Liver (tissue), 9 donors: Measurements from ENCODE around the gene CRHR1. TPM values are rescaled to one million over a fixed set of nuclear protein-coding genes. Genes with fewer than 3 reads are reported as not detected.

ENCODE experiments used
- DNase-seq: peaks from one replicate; pipeline ENCODE4 v3.0.0-alpha.2; 2017; ENCODE audit warnings: low spot score
- H3K27ac ChIP-seq, 2 donors: one replicate each; pipeline ENCODE4 v1.7.0; 2013; ENCODE audit warnings: inconsistent platforms in 2 of 2, low read length in 2 of 2, control low read depth in 1 of 2, low read depth in 1 of 2, mild to moderate bottlenecking in 1 of 2
- H3K27me3 ChIP-seq, 4 donors: one replicate each; pipeline versions ENCODE4 v1.6.1 to v1.7.0; 2013; ENCODE audit warnings: low read length in 3 of 4, inconsistent platforms in 1 of 4, mild to moderate bottlenecking in 1 of 4, moderate library complexity in 1 of 4; ENCODE audit not compliant: control insufficient read depth in 4 of 4, insufficient read depth in 4 of 4
- H3K36me3 ChIP-seq, 4 donors: one replicate each; pipeline versions ENCODE4 v1.6.1 to v1.7.0; 2013; ENCODE audit warnings: low read length in 3 of 4, mild to moderate bottlenecking in 3 of 4, low read depth in 1 of 4, moderate library complexity in 1 of 4; ENCODE audit not compliant: control insufficient read depth in 4 of 4, insufficient read depth in 3 of 4
- H3K4me1 ChIP-seq, 4 donors: one replicate each; pipeline versions ENCODE4 v1.6.1 to v1.7.0; 2013; ENCODE audit warnings: low read length in 3 of 4, mild to moderate bottlenecking in 3 of 4, moderate library complexity in 1 of 4; ENCODE audit not compliant: control insufficient read depth in 4 of 4, insufficient read depth in 4 of 4
- H3K4me3 ChIP-seq, 3 donors: one replicate each; pipeline versions ENCODE4 v1.6.1 to v1.7.0; 2013; ENCODE audit warnings: low read length in 3 of 3, control low read depth in 1 of 3, low read depth in 1 of 3, mild to moderate bottlenecking in 1 of 3
- H3K9ac ChIP-seq, 2 donors: one replicate each; pipeline ENCODE4 v1.7.0; 2013; ENCODE audit warnings: low read length in 2 of 2, mild to moderate bottlenecking in 2 of 2, moderate library complexity in 2 of 2, control low read depth in 1 of 2, low read depth in 1 of 2
- H3K9me3 ChIP-seq, 4 donors: one replicate each; pipeline versions ENCODE4 v1.6.1 to v1.7.0; 2013; ENCODE audit warnings: low read length in 3 of 4; ENCODE audit not compliant: control insufficient read depth in 4 of 4
- ATF3 ChIP-seq: IDR thresholded peaks from 2 replicates; pipeline ENCODE4 v1.6.1; 2016; ENCODE audit warnings: antibody characterized with exemption
- CTCF ChIP-seq: fragments of 150-350 bp; IDR thresholded peaks from 2 replicates; pipeline ENCODE4 v1.5.1; 2017; ENCODE audit warnings: improper control_type of control experiment, low read depth, low read length; ENCODE audit not compliant: missing input control
- EGR1 ChIP-seq, 2 donors: IDR thresholded peaks; 2 replicates each; pipeline ENCODE4 v1.6.1; 2016 to 2018; ENCODE audit warnings: antibody characterized with exemption in 2 of 2, low read depth in 2 of 2
- FOXA1 ChIP-seq: IDR thresholded peaks from 2 replicates; pipeline ENCODE4 v1.6.1; 2016; ENCODE audit warnings: antibody characterized with exemption
- FOXA2 ChIP-seq: IDR thresholded peaks from 2 replicates; pipeline ENCODE4 v1.6.1; 2016; ENCODE audit warnings: antibody characterized with exemption
- GABPA ChIP-seq, 2 donors: IDR thresholded peaks in 1 of 2; conservative IDR thresholded peaks in 1 of 2; 2 replicates each; pipeline ENCODE4 v1.6.1; 2016; ENCODE audit warnings: antibody characterized with exemption in 2 of 2, mild to moderate bottlenecking in 1 of 2, moderate library complexity in 1 of 2
- HNF4G ChIP-seq: IDR thresholded peaks from 2 replicates; pipeline ENCODE4 v1.6.1; 2016; ENCODE audit warnings: antibody characterized with exemption
- JUND ChIP-seq, 2 donors: IDR thresholded peaks; 2 replicates each; pipeline ENCODE4 v1.6.1; 2016; ENCODE audit warnings: antibody characterized with exemption in 2 of 2
- MAX ChIP-seq: IDR thresholded peaks from 2 replicates; pipeline ENCODE4 v1.6.1; 2016; ENCODE audit warnings: antibody characterized with exemption
- NR2F2 ChIP-seq: IDR thresholded peaks from 2 replicates; pipeline ENCODE4 v1.6.1; 2016; ENCODE audit warnings: antibody characterized with exemption
- RAD21 ChIP-seq, 2 donors: IDR thresholded peaks; 2 replicates each; pipeline ENCODE4 v1.6.1; 2016; ENCODE audit warnings: antibody characterized with exemption in 2 of 2, mild to moderate bottlenecking in 2 of 2
- REST ChIP-seq: IDR thresholded peaks from 2 replicates; pipeline ENCODE4 v1.6.1; 2016; ENCODE audit warnings: antibody characterized with exemption, mild to moderate bottlenecking
- RXRA ChIP-seq, 2 donors: IDR thresholded peaks; 2 replicates each; pipeline ENCODE4 v1.6.1; 2017 to 2018; ENCODE audit warnings: antibody characterized with exemption in 2 of 2, mild to moderate bottlenecking in 1 of 2
- SP1 ChIP-seq: IDR thresholded peaks from 2 replicates; pipeline ENCODE4 v1.6.1; 2018; ENCODE audit warnings: antibody characterized with exemption, mild to moderate bottlenecking
- TAF1 ChIP-seq: conservative IDR thresholded peaks from 2 replicates; pipeline ENCODE4 v1.6.1; 2016; ENCODE audit warnings: antibody characterized with exemption, mild to moderate bottlenecking
- YY1 ChIP-seq: IDR thresholded peaks from 2 replicates; pipeline ENCODE4 v1.6.1; 2016; ENCODE audit warnings: antibody characterized with exemption, mild to moderate bottlenecking
- WGBS: extraction: QIAGEN DNeasy Blood & Tissue Kit; methylation state at CpG from one replicate; pipeline ENCODE4 v1.1.7; 2013; 5-methylcytosine and 5-hydroxymethylcytosine counted together
- polyA plus RNA-seq, 2 donors: library from polyadenylated mRNA; stranded (reverse) in 1 of 2; unstranded in 1 of 2; fragments of 200-250 nt in 1 of 2; fragments of >200 nt in 1 of 2; fragmentation: Nextera tagmentation in 1 of 2; extraction: Ambion mirVana in 1 of 2; gene quantifications; one replicate each; pipeline versions ENCODE4 v1.2.1 to v1.2.3, GENCODE V29; 2013 to 2015
- total RNA-seq, 2 donors: library from RNA; depleted of rRNA; stranded (reverse); fragments of >200 nt; gene quantifications; one replicate each; pipeline ENCODE4 v1.2.3, GENCODE V29; 2014
- TF ChIP-seq, protein P1 (sequence below): IDR thresholded peaks from 2 replicates; pipeline ENCODE4 v1.6.1; 2016; ENCODE audit warnings: antibody characterized with exemption
- donor health status: healthy.
- donor health status: healthy.
- donor health status: healthy.
- donor health status: healthy.
- donor health status: healthy.

The CRHR1 gene
- total and polyA plus RNA-seq, 4 donors: not detected

GRCh38 chr17:45742251-45742650, 41.9 kb upstream of the CRHR1 start:
- no peaks in the 10 kb centered on the region for H3K36me3 ChIP-seq
- no peaks in the 10 kb centered on the region for H3K9me3 ChIP-seq
- no peak overlapping the region for H3K9ac ChIP-seq
- peaks cover 0 to 10% (median 0%) of the 10 kb centered on the region in 4 donors for H3K27me3 ChIP-seq
- TF ChIP-seq FOXA2: no peak
- no peak for TF ChIP-seq TAF1
- no peak for TF ChIP-seq JUND (IDR thresholded peaks at IDR 0.05)
- no peak for TF ChIP-seq SP1
- no peak for TF ChIP-seq RXRA (IDR thresholded peaks at IDR 0.05)
- no peak for TF ChIP-seq NR2F2
- no peak for TF ChIP-seq HNF4G
- TF ChIP-seq MAX: no peak
- no peak for TF ChIP-seq ATF3
- no peak for TF ChIP-seq REST
- no peak for TF ChIP-seq EGR1 (IDR thresholded peaks at IDR 0.05; ENCODE audit: low read depth in 2 of 2)
- TF ChIP-seq GABPA (IDR thresholded peaks at IDR 0.05 in 1 of 2, conservative IDR thresholded peaks at IDR 0.05 in 1 of 2): no peak
- TF ChIP-seq CTCF: no peak
- TF ChIP-seq RAD21 (IDR thresholded peaks at IDR 0.05): no peak
- TF ChIP-seq, protein P1, sequence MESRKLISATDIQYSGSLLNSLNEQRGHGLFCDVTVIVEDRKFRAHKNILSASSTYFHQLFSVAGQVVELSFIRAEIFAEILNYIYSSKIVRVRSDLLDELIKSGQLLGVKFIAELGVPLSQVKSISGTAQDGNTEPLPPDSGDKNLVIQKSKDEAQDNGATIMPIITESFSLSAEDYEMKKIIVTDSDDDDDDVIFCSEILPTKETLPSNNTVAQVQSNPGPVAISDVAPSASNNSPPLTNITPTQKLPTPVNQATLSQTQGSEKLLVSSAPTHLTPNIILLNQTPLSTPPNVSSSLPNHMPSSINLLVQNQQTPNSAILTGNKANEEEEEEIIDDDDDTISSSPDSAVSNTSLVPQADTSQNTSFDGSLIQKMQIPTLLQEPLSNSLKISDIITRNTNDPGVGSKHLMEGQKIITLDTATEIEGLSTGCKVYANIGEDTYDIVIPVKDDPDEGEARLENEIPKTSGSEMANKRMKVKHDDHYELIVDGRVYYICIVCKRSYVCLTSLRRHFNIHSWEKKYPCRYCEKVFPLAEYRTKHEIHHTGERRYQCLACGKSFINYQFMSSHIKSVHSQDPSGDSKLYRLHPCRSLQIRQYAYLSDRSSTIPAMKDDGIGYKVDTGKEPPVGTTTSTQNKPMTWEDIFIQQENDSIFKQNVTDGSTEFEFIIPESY: no peak
- H3K4me1 ChIP-seq: no peaks in the 10 kb centered on the region
- 94% methylated on average over 1 of the region's 1 CpG for WGBS
- no peak overlapping the region for H3K4me3 ChIP-seq
- H3K27ac ChIP-seq: no peak overlapping the region
- no peak for DNase-seq

DNA sequence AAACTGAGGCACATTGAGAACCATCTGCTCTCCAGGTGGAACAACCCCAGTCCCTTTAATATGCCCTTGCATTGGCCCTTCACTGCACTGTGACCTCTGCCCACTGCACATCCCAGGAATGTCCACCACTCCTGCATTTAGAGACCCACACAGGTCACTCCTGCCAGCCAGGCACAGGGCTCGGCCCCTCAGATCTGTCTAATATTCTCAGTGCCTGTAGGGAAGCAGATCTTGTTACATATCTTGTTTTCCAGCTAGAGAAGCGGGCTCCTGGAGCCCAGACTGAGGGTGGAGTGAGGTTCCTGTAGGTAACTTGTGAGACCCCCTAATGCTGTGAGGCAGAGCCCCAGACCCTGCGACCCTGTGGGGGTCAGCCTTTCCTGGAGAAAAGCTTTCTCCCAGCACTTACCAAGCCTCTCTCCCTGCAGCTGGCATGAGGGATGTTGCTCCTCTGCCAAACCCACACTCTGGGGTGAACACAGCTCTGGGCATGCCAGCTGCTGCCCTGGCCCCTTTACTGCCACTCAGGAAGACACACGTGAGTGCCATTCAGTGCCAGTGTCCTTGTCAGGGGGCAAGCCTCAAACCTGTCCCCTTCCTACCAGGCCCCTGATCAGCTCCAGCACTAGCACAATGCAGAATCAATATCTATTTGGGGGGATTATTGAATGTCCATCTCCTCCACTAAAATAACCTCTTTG, 40.3 kb upstream of the CRHR1 start:
- peaks cover 0 to 10% (median 0%) of the 10 kb centered on the region in 4 donors for H3K27me3 ChIP-seq
- no peak overlapping the region for H3K27ac ChIP-seq
- H3K4me1 ChIP-seq: no peaks in the 10 kb centered on the region
- DNase-seq: no peak
- H3K36me3 ChIP-seq: no peaks in the 10 kb centered on the region
- WGBS: 66% methylated on average over 4 of the region's 4 CpGs
- H3K9me3 ChIP-seq: no peaks in the 10 kb centered on the region
- no peak overlapping the region for H3K9ac ChIP-seq
- no peak overlapping the region for H3K4me3 ChIP-seq
- TF ChIP-seq FOXA2 (no peak), CTCF (no peak), SP1 (no peak), REST (no peak), EGR1 (IDR thresholded peaks at IDR 0.05; ENCODE audit: low read depth in 2 of 2) (no peak), MAX (no peak), YY1 (no peak), RAD21 (IDR thresholded peaks at IDR 0.05) (no peak), FOXA1 (no peak)
